ENCODE measurements around the gene NAT8L. TPM values are rescaled to one million over a fixed set of nuclear protein-coding genes. Genes with fewer than 3 reads are reported as not detected.

Gene NAT8L
- total and polyA plus RNA-seq, 2 donors (not counting 1 experiment from before 2014, with no cell fraction given): 0.03 to 0.25 TPM

- peaks cover 8% of the 10 kb centered on the region for H3K79me2 ChIP-seq (ENCODE audit: control insufficient read depth, insufficient read depth, low read length)
- TF ChIP-seq CTCF (IDR thresholded peaks at IDR 0.05): no peak
- no peak for TF ChIP-seq EZH2 (IDR thresholded peaks at IDR 0.05; ENCODE audit: borderline replicate concordance, insufficient read depth, low read depth, low read length, poor library complexity, severe bottlenecking)
- peak overlapping the region in 4 of 5 experiments; percentile 65 to 76 (median 72) for H3K4me3 ChIP-seq (ENCODE audit: control extremely low read depth in 1 of 5, extremely low read depth in 1 of 5, insufficient read depth in 1 of 5, low read depth in 2 of 5, low read length in 4 of 5)
- H2AFZ ChIP-seq (ENCODE audit: insufficient read depth, low read depth, low read length, poor library complexity, severe bottlenecking): peak overlapping the region; percentile 82
- H3K4me1 Mint-ChIP-seq: peaks cover 6% of the 10 kb centered on the region
- H3K27ac ChIP-seq (ENCODE audit: low read length in 2 of 2): no peak overlapping the region
- intact Hi-C loops (cut with micrococcal nuclease): no loop called here
- H4K20me1 ChIP-seq (ENCODE audit: control insufficient read depth, insufficient read depth, low read length, poor library complexity, severe bottlenecking): peaks cover 11% of the 10 kb centered on the region
- CTCF ChIA-PET: no interaction called here
- H3K4me2 ChIP-seq (replicated peaks; ENCODE audit: low read depth, low read length, poor library complexity, severe bottlenecking): peak overlapping the region; percentile 97
- no peaks in the 10 kb centered on the region for H3K9me3 Mint-ChIP-seq (ENCODE audit: insufficient read depth)
- H3K9ac ChIP-seq (ENCODE audit: low read length): peak overlapping the region; percentile 77
- peaks cover 0 to 15% (median 0%) of the 10 kb centered on the region in 3 donors for H3K9me3 ChIP-seq (ENCODE audit: control extremely low read depth in 1 of 3, control insufficient read depth in 2 of 3, insufficient read depth in 1 of 3, low read length in 2 of 3)
- H3K36me3 ChIP-seq (replicated peaks in 1 of 2; ENCODE audit: control extremely low read depth in 1 of 2, control insufficient read depth in 1 of 2, extremely low read depth in 1 of 2, insufficient read depth in 2 of 2, low read length in 1 of 2): no peaks in the 10 kb centered on the region
- ATAC-seq (ENCODE audit: low read depth): peak; percentile 54
- under 1% methylated on average over 68 of the region's 80 CpGs for WGBS (ENCODE audit: insufficient coverage)
- H3K27me3 ChIP-seq (replicated peaks in 1 of 4; ENCODE audit: control extremely low read depth in 1 of 4, control insufficient read depth in 3 of 4, insufficient read depth in 4 of 4, low read length in 3 of 4): peaks cover 0 to 26% (median 4%) of the 10 kb centered on the region in 4 experiments
- no peak overlapping the region for H3K27ac Mint-ChIP-seq
- H3K4me1 ChIP-seq (ENCODE audit: control insufficient read depth in 2 of 2, insufficient read depth in 2 of 2, low read length in 2 of 2): peaks cover 9 to 18% of the 10 kb centered on the region in 2 donors
- POLR2A ChIA-PET: no interaction called here
- DNase-seq: peak; percentile 51
- H3K4me3 Mint-ChIP-seq: peak overlapping the region; percentile 75
- peaks cover 15% of the 10 kb centered on the region for H3K27me3 Mint-ChIP-seq
Measured at GRCh38 chr4:2042204-2042946, 16.8 kb upstream of the NAT8L start.

DNA sequence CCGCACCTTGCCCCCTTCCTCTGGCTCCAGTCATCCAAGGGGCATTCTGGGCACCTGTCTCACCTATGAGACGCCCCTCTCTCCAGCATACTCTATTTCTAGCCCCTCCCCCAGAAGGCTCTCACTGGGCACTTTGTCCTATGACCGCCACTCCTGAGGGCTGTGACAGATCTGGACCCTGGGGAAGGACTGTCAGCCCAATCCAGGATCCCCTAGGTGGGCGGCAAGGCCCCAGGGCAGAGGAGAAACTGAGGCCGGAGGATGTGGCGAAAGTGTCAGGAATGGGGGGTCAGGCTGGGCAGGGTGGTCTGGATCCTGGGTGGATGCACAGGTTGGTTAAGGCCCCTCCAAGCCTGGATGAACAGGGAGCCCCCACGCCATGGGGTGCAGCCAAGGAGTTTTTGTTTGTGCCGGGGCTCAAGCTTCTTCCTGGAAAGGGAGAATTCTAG lies 16.2 kb upstream of the NAT8L start:
- Histone ChIP-seq H3K9ac (ENCODE audit: low read length) (peak overlapping the region; percentile 77), H3K27me3 (replicated peaks in 1 of 4; ENCODE audit: control extremely low read depth in 1 of 4, control insufficient read depth in 3 of 4, insufficient read depth in 4 of 4, low read length in 3 of 4) (peaks cover 0 to 32% (median 4%) of the 10 kb centered on the region in 4 experiments), H3K79me2 (ENCODE audit: control insufficient read depth, insufficient read depth, low read length) (peaks cover 8% of the 10 kb centered on the region), H3K4me2 (replicated peaks; ENCODE audit: low read depth, low read length, poor library complexity, severe bottlenecking) (peak overlapping the region; percentile 97), H2AFZ (ENCODE audit: insufficient read depth, low read depth, low read length, poor library complexity, severe bottlenecking) (peak overlapping the region; percentile 82), H4K20me1 (ENCODE audit: control insufficient read depth, insufficient read depth, low read length, poor library complexity, severe bottlenecking) (peaks cover 11% of the 10 kb centered on the region), H3K36me3 (replicated peaks in 1 of 2; ENCODE audit: control extremely low read depth in 1 of 2, control insufficient read depth in 1 of 2, extremely low read depth in 1 of 2, insufficient read depth in 2 of 2, low read length in 1 of 2) (no peaks in the 10 kb centered on the region), H3K4me3 (ENCODE audit: control extremely low read depth in 1 of 5, extremely low read depth in 1 of 5, insufficient read depth in 1 of 5, low read depth in 2 of 5, low read length in 4 of 5) (peak overlapping the region in 3 of 5 experiments; percentile 69 to 76 (median 74)), H3K4me1 (ENCODE audit: control insufficient read depth in 2 of 2, insufficient read depth in 2 of 2, low read length in 2 of 2) (peaks cover 9 to 18% of the 10 kb centered on the region in 2 donors), H3K27ac (ENCODE audit: low read length in 2 of 2) (no peak overlapping the region), H3K9me3 (ENCODE audit: control extremely low read depth in 1 of 3, control insufficient read depth in 2 of 3, insufficient read depth in 1 of 3, low read length in 2 of 3) (peaks cover 0 to 15% (median 0%) of the 10 kb centered on the region in 3 donors)
- Mint-ChIP-seq H3K4me3 (peak overlapping the region; percentile 75), H3K9me3 (ENCODE audit: insufficient read depth) (no peaks in the 10 kb centered on the region), H3K27ac (peak overlapping the region; percentile 47), H3K27me3 (peaks cover 15% of the 10 kb centered on the region), H3K4me1 (peaks cover 6% of the 10 kb centered on the region)
- CTCF ChIA-PET: no interaction called here
- DNase-seq (no peak), ATAC-seq (ENCODE audit: low read depth) (no peak)
- POLR2A ChIA-PET: no interaction called here
- WGBS (ENCODE audit: insufficient coverage): 89% methylated on average over 7 of the region's 8 CpGs
- TF ChIP-seq CTCF (IDR thresholded peaks at IDR 0.05) (no peak), EZH2 (IDR thresholded peaks at IDR 0.05; ENCODE audit: borderline replicate concordance, insufficient read depth, low read depth, low read length, poor library complexity, severe bottlenecking) (no peak)
- intact Hi-C loops (cut with micrococcal nuclease): no loop called here
